Suprapubic skin (tissue), 3 donors: ENCODE results near the gene TRAPPC2B.

ENCODE experiments used
- CTCF ChIP-seq, 2 donors: fragments of 200-600 bp in 1 of 2; fragments of 450-650 bp in 1 of 2; sonication (generic) in 1 of 2; IDR thresholded peaks; one replicate each; pipeline ENCODE4 v1.5.1; 2016 to 2019; ENCODE audit warnings: antibody characterized with exemption in 2 of 2, mild to moderate bottlenecking in 1 of 2, moderate library complexity in 1 of 2
- POLR2A ChIP-seq, 2 donors: fragments of 450-650 bp; IDR thresholded peaks; one replicate each; pipeline ENCODE4 v1.6.1; 2017; ENCODE audit warnings: antibody characterized with exemption in 2 of 2, mild to moderate bottlenecking in 2 of 2, moderate library complexity in 2 of 2

GRCh38 chr19:57320180-57321084 is 42.9 kb upstream of the TRAPPC2B start, which contains the start of gene ZNF543:
- TF ChIP-seq POLR2A (IDR thresholded peaks at IDR 0.05) (peak in 1 of 2 donors; percentile 66), CTCF (IDR thresholded peaks at IDR 0.05) (no peak)
